H1 (cell line): Measurements from ENCODE around the gene CST7.

ENCODE experiments used
- CTCF ChIP-seq, 3 experiments: IDR thresholded peaks; 1 replicate in 2 of 3; 2 replicates in 1 of 3; pipeline versions ENCODE4 v1.5.1 to v1.6.1; 2011; ENCODE audit warnings: low read length in 3 of 3, mild to moderate bottlenecking in 3 of 3, inconsistent platforms in 2 of 3, low read depth in 1 of 3, moderate library complexity in 1 of 3; ENCODE audit not compliant: insufficient read depth in 1 of 3; ENCODE audit errors: control extremely low read depth in 1 of 3
- EP300 ChIP-seq, 2 experiments: IDR thresholded peaks; 1 replicate in 1 of 2; 2 replicates in 1 of 2; pipeline ENCODE4 v1.6.1; 2011 to 2012; ENCODE audit warnings: low read depth in 2 of 2, low read length in 2 of 2, mild to moderate bottlenecking in 2 of 2, borderline replicate concordance in 1 of 2, inconsistent platforms in 1 of 2, moderate library complexity in 1 of 2
- GTF2F1 ChIP-seq: IDR thresholded peaks from 2 replicates; pipeline ENCODE4 v1.6.1; 2012; ENCODE audit warnings: low read depth, low read length, improper control_type of control experiment, borderline replicate concordance
- POLR2A ChIP-seq, 2 experiments: IDR thresholded peaks; 1 replicate in 1 of 2; 2 replicates in 1 of 2; pipeline ENCODE4 v1.6.1; 2011; ENCODE audit warnings: low read depth in 2 of 2, low read length in 2 of 2, mild to moderate bottlenecking in 2 of 2; ENCODE audit errors: control extremely low read depth in 1 of 2
- RNF2 ChIP-seq: fragments of 200-900, 300-1000 bp; sonication (generic); IDR thresholded peaks from 2 replicates; pipeline ENCODE4 v1.7.1; 2016; ENCODE audit warnings: borderline replicate concordance, low read depth, mild to moderate bottlenecking, antibody characterized with exemption, low read length; ENCODE audit not compliant: poor library complexity, severe bottlenecking; ENCODE audit errors: missing control alignments
- YY1 ChIP-seq: IDR thresholded peaks from 2 replicates; pipeline ENCODE4 v1.6.1; 2011; ENCODE audit warnings: low read depth, mild to moderate bottlenecking, low read length
- TF ChIP-seq, protein P1 (sequence below): IDR thresholded peaks from 2 replicates; pipeline ENCODE4 v1.6.1; 2012; ENCODE audit warnings: low read length, inconsistent platforms

DNA sequence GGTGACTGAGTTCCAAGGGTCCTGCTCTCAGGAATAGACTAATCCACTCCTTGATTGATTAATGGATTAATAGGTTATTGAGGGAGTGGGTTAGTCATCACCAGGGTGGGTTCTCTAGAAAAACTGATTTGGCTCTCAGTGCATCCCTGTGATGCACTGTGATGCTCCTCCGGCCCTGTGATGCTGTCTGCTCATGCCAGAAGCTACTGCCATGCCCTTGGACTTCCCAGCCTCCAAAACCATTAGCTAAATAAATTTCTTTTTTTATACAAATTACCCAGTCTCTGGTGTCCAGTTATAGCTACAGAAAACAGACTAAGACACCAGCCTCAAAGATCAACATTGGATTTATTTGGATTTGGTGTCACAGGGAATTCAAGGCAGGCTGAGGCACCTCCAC, 40.4 kb upstream of the CST7 start:
- TF ChIP-seq CTCF (IDR thresholded peaks at IDR 0.05; ENCODE audit: control extremely low read depth in 1 of 3, insufficient read depth in 1 of 3, low read depth in 1 of 3, low read length in 3 of 3) (no peak), POLR2A (IDR thresholded peaks at IDR 0.05; ENCODE audit: control extremely low read depth in 1 of 2, low read depth in 2 of 2, low read length in 2 of 2) (no peak), GTF2F1 (no peak), YY1 (no peak), RNF2 (no peak), EP300 (IDR thresholded peaks at IDR 0.05; ENCODE audit: borderline replicate concordance in 1 of 2, low read depth in 2 of 2, low read length in 2 of 2) (no peak)
- TF ChIP-seq, protein P1, sequence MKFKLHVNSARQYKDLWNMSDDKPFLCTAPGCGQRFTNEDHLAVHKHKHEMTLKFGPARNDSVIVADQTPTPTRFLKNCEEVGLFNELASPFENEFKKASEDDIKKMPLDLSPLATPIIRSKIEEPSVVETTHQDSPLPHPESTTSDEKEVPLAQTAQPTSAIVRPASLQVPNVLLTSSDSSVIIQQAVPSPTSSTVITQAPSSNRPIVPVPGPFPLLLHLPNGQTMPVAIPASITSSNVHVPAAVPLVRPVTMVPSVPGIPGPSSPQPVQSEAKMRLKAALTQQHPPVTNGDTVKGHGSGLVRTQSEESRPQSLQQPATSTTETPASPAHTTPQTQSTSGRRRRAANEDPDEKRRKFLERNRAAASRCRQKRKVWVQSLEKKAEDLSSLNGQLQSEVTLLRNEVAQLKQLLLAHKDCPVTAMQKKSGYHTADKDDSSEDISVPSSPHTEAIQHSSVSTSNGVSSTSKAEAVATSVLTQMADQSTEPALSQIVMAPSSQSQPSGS: no peak
